BJ (cell line): ENCODE results near the gene ATOH8. TPM values are rescaled to one million over a fixed set of nuclear protein-coding genes. Genes with fewer than 3 reads are reported as not detected.

Experiments
- CTCF ChIA-PET: fragments of 350-600 bp; formaldehyde crosslinking; extraction: SDS; loops from one replicate; lab custom pipeline; 2021; ENCODE audit warnings: antibody characterized with exemption, inconsistent platforms; lab: Yijun Ruan, JAX
- POLR2A ChIA-PET: fragments of 300-600 bp; sonication (Branson Sonifier 250); formaldehyde crosslinking; extraction: SDS; loops from one replicate; lab custom pipeline; 2021; ENCODE audit warnings: antibody characterized with exemption; lab: Charles Lee
- DNase-seq: peaks from one replicate; pipeline ENCODE4 v3.0.0-alpha.2; 2011; ENCODE audit warnings: low read depth
- H3K27me3 ChIP-seq: 2 replicates; pipeline ENCODE4 v1.6.0; 2011; ENCODE audit warnings: low read length; ENCODE audit not compliant: control insufficient read depth, insufficient read depth
- H3K36me3 ChIP-seq: 2 replicates; pipeline ENCODE4 v1.5.1; 2011; ENCODE audit warnings: low read length; ENCODE audit not compliant: control insufficient read depth, insufficient read depth
- H3K4me3 ChIP-seq: 2 replicates; pipeline ENCODE4 v1.5.1; 2011; ENCODE audit warnings: low read depth, mild to moderate bottlenecking, control low read depth, low read length
- CTCF ChIP-seq: IDR thresholded peaks from 2 replicates; pipeline ENCODE4 v1.5.1; 2011; ENCODE audit warnings: low read depth, mild to moderate bottlenecking, control low read depth, inconsistent platforms, low read length, moderate library complexity; ENCODE audit not compliant: insufficient read depth
- polyA plus RNA-seq: library from polyadenylated mRNA; depleted of rRNA; stranded (reverse); fragments of >200 nt; gene quantifications from 2 replicates; pipeline ENCODE4 v1.2.3, GENCODE V29; 2011

The ATOH8 gene
- polyA plus RNA-seq, 1 experiment: 19.5 TPM

DNA sequence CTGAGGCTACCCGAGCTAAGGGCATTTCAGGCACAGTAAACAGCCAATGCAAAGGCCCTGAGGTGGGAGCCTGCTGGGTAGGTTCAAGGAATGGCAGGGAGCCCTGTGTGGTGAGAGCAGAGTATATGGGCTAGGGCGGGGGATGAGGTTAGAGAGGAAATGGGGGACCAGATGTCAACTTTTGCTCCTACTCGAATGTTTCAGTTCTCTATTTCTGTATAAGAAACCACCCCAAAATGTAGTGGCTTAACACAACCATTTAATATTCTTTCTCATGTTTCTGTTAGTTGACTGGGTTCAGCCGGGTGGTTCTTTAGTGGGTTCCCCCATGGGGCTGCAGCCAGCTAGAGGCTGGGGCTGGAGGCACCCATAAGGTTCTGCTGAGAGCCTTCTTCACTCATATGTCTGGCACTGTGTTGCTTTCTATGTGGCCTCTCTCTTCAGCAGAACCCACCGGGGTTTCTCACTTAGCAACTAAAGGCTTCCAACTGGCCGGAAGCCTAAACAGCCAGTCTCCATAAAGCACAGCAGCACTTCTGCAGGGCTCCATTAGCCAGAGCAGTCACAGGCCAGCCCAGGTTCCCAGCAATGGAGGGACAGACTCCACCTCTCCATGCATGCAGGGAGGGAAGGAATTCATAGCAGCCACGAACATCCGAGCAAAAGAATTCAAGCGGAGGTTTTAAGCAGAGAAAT, 5.6 kb upstream of the ATOH8 start:
- no peak for TF ChIP-seq CTCF
- Histone ChIP-seq H3K36me3 (no peaks in the 10 kb centered on the region), H3K27me3 (no peaks in the 10 kb centered on the region), H3K4me3 (no peak overlapping the region)
- CTCF ChIA-PET: interaction anchor here (1.1 to 10.9 kb wide), 5 partner anchors 13 to 60 kb away, joined by 3 to 245 read pairs (median 44); no protein-coding TSS in a partner anchor
- POLR2A ChIA-PET: no interaction called here
- no peak for DNase-seq

GRCh38 chr2:85748985-85749875, 4.6 kb upstream of the ATOH8 start:
- no peak for DNase-seq
- no peak overlapping the region for H3K4me3 ChIP-seq
- no peaks in the 10 kb centered on the region for H3K27me3 ChIP-seq
- ChIA-PET CTCF (interaction anchor here (0.6 to 10.9 kb wide), 13 partner anchors 8 to 59 kb away, joined by 3 to 245 read pairs (median 7); no protein-coding TSS in a partner anchor), POLR2A (interaction anchor here (1.0 kb wide), 1 partner anchor 11 kb away, joined by 17 read pairs; no protein-coding TSS in a partner anchor)
- H3K36me3 ChIP-seq: no peaks in the 10 kb centered on the region
- 0 out of 2 replicates have a peak, but pooled peaks have one; percentile 5 for TF ChIP-seq CTCF

DNA sequence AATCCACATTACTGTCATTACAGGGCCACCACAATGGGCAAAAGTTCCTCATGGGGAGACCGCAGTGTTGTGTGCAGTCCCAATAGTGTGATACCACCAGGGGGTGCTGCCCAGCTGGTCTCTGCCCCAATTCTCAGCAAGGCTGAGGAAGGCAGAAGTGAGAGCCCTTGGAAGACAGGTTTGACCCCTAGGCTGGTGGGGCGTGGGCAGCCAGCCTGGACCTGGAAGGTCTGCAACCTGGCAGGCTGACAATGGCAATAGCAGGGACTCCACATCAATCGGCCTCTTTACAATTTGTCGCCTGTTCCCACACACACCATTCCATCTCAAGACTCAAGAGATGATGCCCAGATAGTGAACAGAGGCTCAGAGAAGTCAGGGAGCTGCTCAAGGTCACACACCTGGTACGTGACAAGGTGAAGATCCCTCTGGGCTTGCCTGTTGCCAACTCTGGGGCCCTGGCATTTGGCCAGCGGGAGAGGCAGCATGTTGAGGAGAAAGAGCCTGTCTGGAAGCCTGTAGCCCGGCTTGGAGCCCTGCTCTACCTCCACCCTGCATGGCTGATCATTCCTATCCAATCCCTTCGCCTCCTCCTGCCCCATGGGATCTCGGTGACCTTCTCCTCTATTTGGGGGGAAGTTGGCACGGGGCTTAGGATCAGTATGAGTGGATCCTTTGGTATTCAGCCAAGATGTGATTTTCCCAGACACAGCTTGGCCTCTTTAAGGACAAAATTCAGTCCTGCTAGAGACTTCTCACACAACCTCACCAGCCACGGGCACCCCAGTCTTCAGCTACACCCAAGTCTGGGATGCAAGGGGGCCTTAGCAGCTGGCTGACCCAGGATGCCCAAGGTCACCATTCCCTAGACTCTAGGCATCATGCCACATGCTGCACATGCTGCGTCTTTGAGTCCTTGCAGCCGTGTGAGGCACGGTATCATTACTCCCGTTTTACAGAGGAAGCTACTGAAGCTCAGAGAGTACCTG, 2.9 kb upstream of the ATOH8 start:
- peak; percentile 90 for TF ChIP-seq CTCF
- no peak for DNase-seq
- POLR2A ChIA-PET: interaction anchor here (1.0 kb wide), 1 partner anchor 9 kb away, joined by 17 read pairs; no protein-coding TSS in a partner anchor
- Histone ChIP-seq H3K4me3 (no peak overlapping the region), H3K36me3 (no peaks in the 10 kb centered on the region), H3K27me3 (no peaks in the 10 kb centered on the region)
- CTCF ChIA-PET: interaction anchor here (0.7 to 10.9 kb wide), 20 partner anchors 10 to 114 kb away, joined by 3 to 245 read pairs (median 4); no protein-coding TSS in a partner anchor

- POLR2A ChIA-PET: no interaction called here
These were observed 2.2 kb upstream of the ATOH8 start for GRCh38 chr2:85751627-85752026.

More at GRCh38 chr2:85751627-85752026, 2.2 kb upstream of the ATOH8 start:
- H3K4me3 ChIP-seq: no peak overlapping the region
- TF ChIP-seq CTCF: no peak
- no peak for DNase-seq
- H3K36me3 ChIP-seq: no peaks in the 10 kb centered on the region
- no peaks in the 10 kb centered on the region for H3K27me3 ChIP-seq
- CTCF ChIA-PET: interaction anchor here (1.2 to 10.9 kb wide), 11 partner anchors 9 to 85 kb away, joined by 3 to 245 read pairs (median 36); no protein-coding TSS in a partner anchor
